ENCODE results near the gene EEF1A1.
"Not testable (repeated sequence)": the region's sequence is repeated elsewhere in the genome, so short reads cannot be mapped to it uniquely, and the experiment has no call there.

The EEF1A1 gene

GRCh38 chr6:73511796-73512195 lies 9.0 kb downstream of the EEF1A1 start:
- H3K27ac ChIP-seq = no peak overlapping the region
- no peak overlapping the region for H3K4me3 ChIP-seq

- Histone ChIP-seq H3K4me3 (no peak overlapping the region), H3K27ac (no peak overlapping the region)
Observed at GRCh38 chr6:73509851-73510250, 11.0 kb downstream of the EEF1A1 start.

GRCh38 chr6:73508776-73509175 lies 12.1 kb downstream of the EEF1A1 start:
- no peak overlapping the region for H3K27ac ChIP-seq
- H3K4me3 ChIP-seq = no peak overlapping the region

GRCh38 chr6:73506246-73506645 lies 14.6 kb downstream of the EEF1A1 start:
- Histone ChIP-seq H3K4me3 (no peak overlapping the region), H3K27ac (no peak overlapping the region)

- not testable (repeated sequence) for H3K4me3 ChIP-seq, H3K27ac ChIP-seq
Observed at GRCh38 chr6:73505705-73506104, 15.1 kb downstream of the EEF1A1 start.

GRCh38 chr6:73505142-73505541 lies 15.7 kb downstream of the EEF1A1 start:
- H3K4me3 ChIP-seq = no peak overlapping the region
- no peak overlapping the region for H3K27ac ChIP-seq

- no peak overlapping the region for H3K4me3 ChIP-seq
- H3K27ac ChIP-seq = no peak overlapping the region
Observed at GRCh38 chr6:73504160-73504559, 16.7 kb downstream of the EEF1A1 start.

GRCh38 chr6:73503027-73503772 lies 17.6 kb downstream of the EEF1A1 start:
- no peak overlapping the region for H3K27ac ChIP-seq
- no peak overlapping the region for H3K4me3 ChIP-seq

GRCh38 chr6:73497915-73498314 lies 22.9 kb downstream of the EEF1A1 start:
- H3K4me3 ChIP-seq = no peak overlapping the region
- H3K27ac ChIP-seq = no peak overlapping the region

- no peak overlapping the region for H3K4me3 ChIP-seq
- no peak overlapping the region for H3K27ac ChIP-seq
Observed at GRCh38 chr6:73491377-73491776, 29.5 kb downstream of the EEF1A1 start.

- H3K4me3 ChIP-seq = no peak overlapping the region
- no peak overlapping the region for H3K27ac ChIP-seq
Observed at GRCh38 chr6:73487473-73487872, 33.4 kb downstream of the EEF1A1 start.

GRCh38 chr6:73484438-73484837 lies 36.4 kb downstream of the EEF1A1 start:
- H3K4me3 ChIP-seq = no peak overlapping the region
- H3K27ac ChIP-seq = no peak overlapping the region

- Histone ChIP-seq H3K4me3 (no peak overlapping the region), H3K27ac (no peak overlapping the region)
Observed at GRCh38 chr6:73481969-73482368, 38.9 kb downstream of the EEF1A1 start.

GRCh38 chr6:73477407-73477806 lies 43.4 kb downstream of the EEF1A1 start:
- Histone ChIP-seq H3K27ac (no peak overlapping the region), H3K4me3 (no peak overlapping the region)

GRCh38 chr6:73476723-73477122 lies 44.1 kb downstream of the EEF1A1 start:
- Histone ChIP-seq H3K4me3 (no peak overlapping the region), H3K27ac (no peak overlapping the region)

- no peak overlapping the region for H3K4me3 ChIP-seq
- H3K27ac ChIP-seq = peak overlapping the region in 6 of 21 experiments; percentile 1 to 81 (median 56)
Observed at GRCh38 chr6:73471686-73472290, 49.0 kb downstream of the EEF1A1 start.
